Stimulated activated naive CD8-positive, alpha-beta T cell treated with anti-CD3 and anti-CD28 coated beads, Interleukin-15, Interleukin-2, amounts not matched to agents 100 ng/mL and 50 ng/mL, for 24 hours (primary cell): ENCODE measurements around the gene UTS2R.
"Not testable (repeated sequence)": the region's sequence is repeated elsewhere in the genome, so short reads cannot be mapped to it uniquely, and the experiment has no call there.

Source experiments
- H3K27ac Mint-ChIP-seq: one replicate; pipeline ENCODE4 v1.8.0; 2021; ENCODE audit warnings: mild to moderate bottlenecking, mixed read lengths
- H3K27me3 Mint-ChIP-seq: one replicate; pipeline ENCODE4 v1.8.0; 2021; ENCODE audit warnings: mixed read lengths
- H3K36me3 Mint-ChIP-seq: one replicate; pipeline ENCODE4 v1.8.0; 2021; ENCODE audit warnings: low read depth, mixed read lengths
- H3K4me1 Mint-ChIP-seq: one replicate; pipeline ENCODE4 v1.8.0; 2021; ENCODE audit warnings: low read depth, mixed read lengths
- H3K4me3 Mint-ChIP-seq: one replicate; pipeline ENCODE4 v1.8.0; 2021; ENCODE audit warnings: mild to moderate bottlenecking, mixed read lengths
- H3K9me3 Mint-ChIP-seq: one replicate; pipeline ENCODE4 v1.8.0; 2021; ENCODE audit warnings: mixed read lengths

The UTS2R gene

DNA sequence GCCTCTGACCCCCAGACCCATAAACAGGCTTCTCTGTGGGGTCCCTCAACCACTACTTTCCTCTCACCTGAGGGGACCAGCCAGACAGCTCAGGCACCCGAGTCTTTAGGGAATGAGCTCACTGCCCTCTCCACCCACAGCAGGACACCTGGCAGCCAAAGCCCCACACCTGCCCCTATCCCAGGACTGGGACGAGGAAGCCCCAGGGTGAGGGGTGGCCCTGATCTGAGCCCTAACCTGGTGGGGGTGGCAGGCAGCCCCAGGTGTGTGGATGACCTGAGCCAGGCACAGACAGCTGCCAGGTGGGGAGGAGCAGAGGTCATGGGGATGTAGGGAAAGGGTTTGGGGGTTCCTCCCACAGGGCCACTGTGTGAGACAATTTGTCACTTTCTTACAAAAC, 14.2 kb upstream of the UTS2R start:
- H3K9me3 Mint-ChIP-seq: no peaks in the 10 kb centered on the region

DNA sequence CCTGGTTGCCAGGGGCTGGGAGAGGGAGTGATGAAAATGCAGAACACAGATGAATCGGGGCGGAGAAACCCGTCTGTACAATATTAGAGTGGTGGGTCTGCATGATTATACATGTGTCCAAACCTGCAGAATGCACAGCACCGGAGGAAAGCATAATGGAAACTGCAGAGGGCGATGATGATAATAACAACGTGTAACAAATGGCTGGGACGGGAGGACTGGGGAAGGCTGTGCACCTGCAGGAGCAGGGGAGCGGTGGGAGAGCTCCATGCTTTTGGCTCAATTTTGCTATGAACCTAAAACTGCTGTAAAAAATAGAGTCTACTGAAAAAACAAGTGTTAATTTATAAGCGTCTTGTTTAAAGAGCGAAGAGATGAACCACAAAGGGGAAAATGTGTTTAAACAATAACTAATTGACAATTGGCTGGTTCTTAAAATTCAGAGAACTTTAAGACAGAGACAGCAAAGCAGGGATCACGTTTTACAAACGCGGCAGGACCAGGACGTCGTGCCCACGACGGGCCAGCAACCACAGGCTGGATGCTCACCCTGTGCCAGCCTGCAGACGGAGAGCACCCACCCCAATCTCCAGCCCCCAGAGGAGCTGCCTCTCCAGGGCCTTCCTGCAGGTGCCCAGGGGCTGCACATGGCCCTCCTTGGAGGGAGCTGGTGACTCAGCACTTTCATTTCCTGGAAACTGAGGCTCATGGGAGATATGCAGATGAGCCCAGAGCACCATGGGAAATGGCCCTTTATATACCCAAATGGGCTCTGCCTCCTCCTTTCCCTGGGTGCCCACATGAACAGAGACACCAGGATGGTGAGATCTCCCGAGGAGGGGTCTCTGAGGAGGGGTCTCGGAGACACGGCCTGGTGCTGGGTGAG, 12.9 kb upstream of the UTS2R start, which contains the start of gene TEX19:
TEX19 (plus strand) TSS at position 783 of the 886 bp plus-strand sequence. CDS start 2,904 bp downstream, outside the sequence.
- H3K4me1 Mint-ChIP-seq: peaks cover 8% of the 10 kb centered on the region
- no peak within 1 kb of the TSS for H3K4me3 Mint-ChIP-seq
- H3K9me3 Mint-ChIP-seq: no peaks in the 10 kb centered on the region

More for the DNA sequence above, 14.2 kb upstream of the UTS2R start:
- H3K4me1 Mint-ChIP-seq: peaks cover 8% of the 10 kb centered on the region
- no peak overlapping the region for H3K4me3 Mint-ChIP-seq
- no peak overlapping the region for H3K27ac Mint-ChIP-seq
- no peaks in the 10 kb centered on the region for H3K36me3 Mint-ChIP-seq
- H3K27me3 Mint-ChIP-seq: peaks cover 18% of the 10 kb centered on the region

DNA sequence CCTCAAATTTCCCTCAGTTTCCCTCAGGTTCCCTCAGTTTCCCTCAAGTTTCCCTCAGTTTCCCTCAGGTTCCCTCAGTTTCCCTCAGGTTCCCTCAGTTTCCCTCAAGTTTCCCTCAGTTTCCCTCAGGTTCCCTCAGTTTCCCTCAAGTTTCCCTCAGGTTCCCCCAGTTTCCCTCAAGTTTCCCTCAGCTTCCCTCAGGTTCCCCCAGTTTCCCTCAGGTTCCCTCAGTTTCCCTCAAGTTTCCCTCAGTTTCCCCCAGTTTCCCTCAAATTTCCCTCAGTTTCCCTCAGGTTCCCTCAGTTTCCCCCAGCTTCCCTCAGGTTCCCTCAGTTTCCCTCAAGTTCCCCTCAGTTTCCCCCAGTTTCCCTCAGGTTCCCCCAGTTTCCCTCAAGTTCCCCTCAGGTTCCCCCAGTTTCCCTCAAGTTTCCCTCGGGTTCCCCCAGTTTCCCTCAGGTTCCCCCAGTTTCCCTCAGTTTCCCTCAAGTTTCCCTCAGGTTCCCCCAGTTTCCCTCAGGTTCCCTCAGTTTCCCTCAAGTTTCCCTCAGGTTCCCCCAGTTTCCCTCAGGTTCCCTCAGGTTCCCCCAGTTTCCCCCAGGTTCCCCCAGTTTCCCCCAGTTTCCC, 12.0 kb upstream of the UTS2R start:
- not testable (repeated sequence) for H3K27ac Mint-ChIP-seq, H3K4me3 Mint-ChIP-seq, H3K9me3 Mint-ChIP-seq, H3K36me3 Mint-ChIP-seq, H3K4me1 Mint-ChIP-seq
- H3K27me3 Mint-ChIP-seq: peaks cover 18% of the 10 kb centered on the region

More for the DNA sequence above, 12.9 kb upstream of the UTS2R start, which contains the start of gene TEX19:
- Mint-ChIP-seq H3K36me3 (no peaks in the 10 kb centered on the region), H3K27ac (peak within 1 kb of the TSS; percentile 21), H3K27me3 (peaks cover 18% of the 10 kb centered on the region)

DNA sequence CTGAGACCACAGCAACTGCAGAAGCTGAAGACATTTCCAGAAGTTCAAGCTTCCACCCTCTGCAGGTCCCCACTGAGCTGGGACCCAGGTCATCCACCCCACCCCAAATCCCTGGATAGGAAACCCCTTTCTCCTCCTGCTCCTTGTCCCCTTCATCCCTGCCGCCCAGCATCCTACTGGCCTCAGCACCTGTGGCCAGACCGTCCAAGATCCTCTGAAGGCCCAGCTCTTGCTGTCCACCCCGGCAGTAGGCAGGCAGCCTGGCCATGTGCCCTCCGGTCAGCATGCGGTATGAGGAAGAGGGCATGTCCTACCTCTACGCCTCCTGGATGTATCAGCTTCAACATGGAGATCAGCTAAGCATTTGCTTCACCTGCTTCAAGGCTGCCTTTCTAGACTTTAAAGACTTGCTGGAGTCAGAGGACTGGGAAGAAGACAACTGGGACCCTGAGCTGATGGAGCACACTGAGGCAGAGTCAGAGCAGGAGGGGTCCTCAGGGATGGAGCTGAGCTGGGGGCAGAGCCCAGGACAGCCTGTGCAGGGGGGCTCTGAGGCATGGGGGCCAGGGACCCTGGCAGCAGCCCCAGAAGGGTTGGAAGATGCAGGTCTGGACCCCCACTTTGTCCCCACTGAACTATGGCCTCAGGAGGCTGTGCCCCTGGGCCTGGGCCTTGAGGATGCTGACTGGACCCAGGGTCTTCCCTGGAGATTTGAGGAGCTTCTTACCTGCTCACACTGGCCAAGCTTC, 9.5 kb upstream of the UTS2R start:
- H3K27ac Mint-ChIP-seq: peak overlapping the region; percentile 37
- H3K4me1 Mint-ChIP-seq: peaks cover 8% of the 10 kb centered on the region
- no peaks in the 10 kb centered on the region for H3K9me3 Mint-ChIP-seq
- H3K36me3 Mint-ChIP-seq: no peaks in the 10 kb centered on the region
- H3K4me3 Mint-ChIP-seq: no peak overlapping the region
- H3K27me3 Mint-ChIP-seq: peaks cover 13% of the 10 kb centered on the region

DNA sequence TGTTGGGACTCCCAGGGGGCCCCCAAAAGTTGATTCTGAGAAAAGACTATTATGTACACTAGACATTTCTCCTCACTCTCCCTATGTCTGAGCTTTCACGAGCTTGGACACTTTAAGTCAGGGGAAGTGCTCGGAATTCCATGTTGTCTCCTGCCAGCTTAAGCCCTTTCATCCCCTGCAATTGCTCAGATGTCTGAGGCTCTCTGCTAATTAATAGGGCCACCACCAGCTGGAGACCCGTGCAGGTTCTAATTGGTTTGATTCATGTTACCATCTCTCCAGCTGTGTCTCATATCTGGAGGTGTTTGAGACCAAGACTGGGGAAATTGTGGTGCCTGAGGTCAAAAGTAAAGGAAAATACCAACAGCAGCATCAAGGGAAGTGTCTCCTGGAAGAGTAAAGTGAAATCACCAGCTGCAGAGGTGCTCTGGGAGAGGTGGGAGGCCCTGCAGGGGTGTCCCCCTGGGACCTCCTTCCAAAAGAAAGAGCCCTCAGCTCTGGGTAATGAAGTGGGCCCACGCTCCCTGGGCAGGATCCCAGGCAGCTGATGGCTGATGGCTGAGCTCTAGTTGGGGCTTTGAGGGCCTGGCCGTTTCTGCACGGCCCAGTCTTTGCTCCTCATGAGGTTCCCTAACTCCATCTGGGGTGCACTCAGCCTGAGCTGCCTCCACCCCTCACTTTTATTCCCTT, 5.8 kb upstream of the UTS2R start:
- Mint-ChIP-seq H3K27me3 (peaks cover 11% of the 10 kb centered on the region), H3K4me1 (peaks cover 3% of the 10 kb centered on the region), H3K9me3 (no peaks in the 10 kb centered on the region), H3K36me3 (no peaks in the 10 kb centered on the region), H3K27ac (no peak overlapping the region), H3K4me3 (no peak overlapping the region)

DNA sequence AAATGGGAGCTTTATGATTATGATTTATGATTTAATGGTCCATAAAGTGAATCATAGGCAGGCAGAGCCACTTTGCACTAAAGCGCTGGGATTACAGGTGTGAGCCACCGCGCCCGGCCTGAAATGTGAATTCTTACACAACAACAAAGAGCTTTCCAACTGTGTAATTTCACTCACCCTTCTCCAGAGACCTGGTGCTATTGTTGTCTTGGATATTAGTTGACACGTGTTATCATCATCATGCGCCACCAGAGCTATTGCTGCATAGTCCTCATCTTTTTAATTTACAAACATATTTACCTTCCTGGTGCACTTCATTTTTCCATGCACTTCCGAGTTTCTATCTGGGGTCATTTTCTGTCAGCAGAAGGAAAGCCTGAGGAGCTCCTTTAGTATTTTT, 4.8 kb upstream of the UTS2R start:
- Mint-ChIP-seq H3K4me1 (peaks cover 8% of the 10 kb centered on the region), H3K36me3 (no peaks in the 10 kb centered on the region), H3K4me3 (no peak overlapping the region), H3K9me3 (no peaks in the 10 kb centered on the region), H3K27me3 (peaks cover 16% of the 10 kb centered on the region), H3K27ac (no peak overlapping the region)

DNA sequence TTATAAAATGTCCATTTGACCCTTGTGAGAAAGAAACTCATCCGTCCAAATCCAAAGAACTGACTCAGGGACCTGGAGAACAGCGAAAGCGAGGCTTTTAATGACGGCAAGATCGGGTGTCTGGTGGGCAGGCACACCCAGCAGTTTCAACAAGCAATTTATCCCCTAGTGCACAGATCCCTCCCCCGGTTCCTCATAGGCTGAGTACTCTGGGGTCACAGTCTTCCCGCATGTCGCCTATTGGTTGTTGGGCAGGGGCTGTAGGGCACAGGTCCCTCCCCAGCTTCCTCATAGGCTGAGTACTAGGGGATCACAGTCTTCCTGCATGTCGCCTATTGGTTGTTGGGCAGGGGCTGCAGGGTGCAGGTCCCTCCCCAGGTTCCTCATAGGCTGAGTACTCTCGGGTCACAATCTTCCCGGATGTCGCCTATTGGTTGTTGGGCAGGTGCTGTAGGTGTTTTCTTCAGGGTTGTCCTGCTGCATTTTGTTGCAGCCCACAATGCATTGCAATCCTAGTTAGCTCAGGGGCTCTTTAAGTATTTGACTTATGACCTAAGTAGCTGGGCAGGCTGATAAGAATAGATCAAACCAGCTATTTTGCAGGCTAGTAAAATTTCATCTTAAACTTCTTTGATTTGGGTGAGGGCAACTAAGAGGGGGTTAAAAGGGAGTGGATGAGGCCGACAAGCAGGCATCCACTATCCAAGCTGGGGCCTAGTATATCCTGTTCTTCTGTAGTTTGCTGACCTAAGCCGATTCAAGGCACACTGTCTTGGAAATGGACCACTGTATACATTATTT, 3.6 kb upstream of the UTS2R start:
- Mint-ChIP-seq H3K9me3 (no peaks in the 10 kb centered on the region), H3K4me1 (peaks cover 15% of the 10 kb centered on the region), H3K36me3 (no peaks in the 10 kb centered on the region), H3K27ac (no peak overlapping the region), H3K27me3 (peaks cover 23% of the 10 kb centered on the region), H3K4me3 (no peak overlapping the region)

DNA sequence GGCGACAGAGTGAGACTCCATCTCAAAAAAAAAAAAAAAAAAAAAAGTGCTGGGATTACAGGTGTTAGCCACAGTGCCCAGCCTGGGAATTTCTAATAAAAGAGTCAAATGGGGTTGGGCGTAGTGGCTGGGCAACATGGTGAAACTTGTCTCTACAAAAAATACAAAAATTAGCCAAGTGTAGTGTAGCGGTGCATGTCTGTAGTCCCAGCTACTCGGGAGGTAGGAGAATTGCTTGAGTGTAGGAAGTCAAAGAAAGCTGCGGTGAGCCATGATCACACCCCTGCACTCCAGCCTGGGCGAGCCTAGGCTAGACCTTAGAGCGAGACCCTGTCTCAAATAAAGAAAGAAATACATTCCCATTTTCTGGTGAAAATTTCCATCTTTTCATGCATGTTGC, 2.4 kb upstream of the UTS2R start:
- no peak overlapping the region for H3K27ac Mint-ChIP-seq
- no peaks in the 10 kb centered on the region for H3K9me3 Mint-ChIP-seq
- H3K4me3 Mint-ChIP-seq: no peak overlapping the region
- H3K27me3 Mint-ChIP-seq: peaks cover 31% of the 10 kb centered on the region
- H3K36me3 Mint-ChIP-seq: no peaks in the 10 kb centered on the region
- peaks cover 21% of the 10 kb centered on the region for H3K4me1 Mint-ChIP-seq

DNA sequence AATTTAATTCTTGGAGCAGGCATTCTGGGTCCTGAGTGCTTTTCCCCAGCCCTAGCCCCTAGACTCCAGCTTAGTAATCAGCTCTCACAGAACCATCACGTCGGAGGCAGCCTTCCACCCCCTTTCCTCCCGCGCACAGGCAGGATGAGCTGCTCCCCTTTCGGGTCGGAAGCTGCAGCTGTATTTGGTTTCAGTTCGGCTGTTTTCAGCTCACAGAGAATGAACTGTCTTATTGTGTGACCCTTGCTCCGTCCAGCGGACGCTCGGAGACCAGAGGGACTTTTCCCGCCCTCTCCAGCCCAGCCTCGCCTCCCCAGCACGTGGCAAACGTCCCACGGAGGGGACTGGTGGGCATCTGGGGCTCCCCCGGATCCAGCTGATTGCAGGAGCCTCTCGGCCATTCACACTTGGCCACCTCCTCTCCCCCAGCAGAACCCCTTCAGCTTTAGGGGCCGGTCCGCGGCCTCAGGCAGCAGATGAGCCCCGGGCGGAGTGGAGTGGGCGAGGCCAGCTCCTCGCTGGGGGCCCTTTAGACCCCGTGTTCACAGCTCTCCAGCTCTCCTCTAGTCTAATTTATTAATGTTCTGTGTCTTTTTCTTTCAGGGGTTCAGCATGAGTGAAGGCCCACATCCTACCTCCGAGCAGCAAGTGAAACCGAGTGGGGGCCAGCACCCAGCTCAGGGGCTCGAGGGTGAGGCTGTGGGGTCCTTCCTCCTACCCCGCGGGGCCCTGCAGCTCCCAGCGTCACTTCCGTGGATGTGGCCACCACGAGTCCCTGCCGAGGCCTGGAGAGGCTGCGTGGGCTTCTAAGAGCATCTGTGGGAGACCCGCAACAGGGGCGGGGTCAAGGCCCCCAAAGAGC, 863 bp upstream of the UTS2R start:
- Mint-ChIP-seq H3K9me3 (no peaks in the 10 kb centered on the region), H3K4me1 (peaks cover 21% of the 10 kb centered on the region), H3K27me3 (peaks cover 33% of the 10 kb centered on the region), H3K36me3 (no peaks in the 10 kb centered on the region), H3K27ac (no peak overlapping the region), H3K4me3 (peak overlapping the region; percentile 65)

DNA sequence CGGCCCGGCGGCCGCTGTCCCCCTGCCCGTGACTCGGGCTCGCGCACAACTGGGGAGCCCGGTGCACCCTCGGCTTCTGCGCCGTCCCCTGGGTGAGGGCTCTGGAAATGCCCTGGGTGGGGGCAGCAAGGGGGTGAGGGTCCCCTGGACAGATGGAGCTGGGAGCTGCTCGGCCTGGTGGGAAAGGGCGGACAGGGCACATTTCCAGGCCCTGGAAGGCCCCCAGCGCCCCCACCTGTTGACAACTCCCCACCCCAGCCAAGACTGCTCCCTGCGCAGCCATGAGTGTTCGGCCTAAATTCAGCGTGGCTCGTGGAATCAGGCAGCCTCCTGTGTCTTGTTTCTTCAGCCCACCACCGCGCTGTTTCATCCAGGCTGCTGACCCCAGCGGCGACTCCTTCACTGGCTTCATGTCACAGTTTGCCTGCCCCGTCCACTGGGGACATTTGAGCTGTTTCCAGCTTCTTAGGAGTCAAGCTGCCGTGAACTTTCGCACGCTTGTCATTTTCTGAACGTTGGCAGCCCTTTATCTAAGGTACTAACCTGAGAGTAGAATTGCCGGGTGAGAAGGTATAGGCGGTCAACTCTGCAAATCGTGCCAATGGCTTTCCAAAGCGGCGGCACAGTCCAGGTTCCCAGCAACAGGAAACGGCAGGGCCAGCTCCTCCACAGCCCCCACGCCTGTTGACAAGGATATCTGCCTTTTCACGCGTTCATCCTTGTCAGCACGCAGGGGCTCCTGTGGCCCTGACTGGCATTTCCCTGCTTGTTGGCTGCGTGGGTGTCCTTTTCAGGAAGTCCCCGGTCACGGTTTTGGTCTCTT, 895 bp downstream of the UTS2R start:
- no peak overlapping the region for H3K27ac Mint-ChIP-seq
- H3K4me3 Mint-ChIP-seq: no peak overlapping the region
- peaks cover 21% of the 10 kb centered on the region for H3K4me1 Mint-ChIP-seq
- peaks cover 44% of the 10 kb centered on the region for H3K27me3 Mint-ChIP-seq
- H3K36me3 Mint-ChIP-seq: no peaks in the 10 kb centered on the region
- no peaks in the 10 kb centered on the region for H3K9me3 Mint-ChIP-seq

DNA sequence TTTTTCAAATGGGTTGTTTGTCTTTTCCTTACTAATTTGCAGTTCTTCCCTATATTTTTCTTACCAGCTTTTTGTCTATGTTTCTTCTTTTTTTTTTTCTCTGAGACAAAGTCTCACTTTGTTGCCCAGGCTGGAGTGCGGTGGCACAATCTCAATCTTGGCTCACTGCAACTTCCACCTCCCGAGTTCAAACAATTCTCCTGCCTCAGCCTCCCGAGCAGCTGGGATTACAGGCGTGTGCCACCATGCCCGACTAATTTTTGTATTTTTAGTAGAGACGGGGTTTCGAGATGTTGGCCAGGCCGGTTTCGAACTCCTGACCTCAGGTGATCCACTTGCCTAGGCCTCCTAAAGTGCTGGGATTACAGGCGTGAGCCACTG, 1.5 kb downstream of the UTS2R start:
- H3K9me3 Mint-ChIP-seq, H3K4me3 Mint-ChIP-seq, H3K36me3 Mint-ChIP-seq, H3K27ac Mint-ChIP-seq: not testable (repeated sequence)
- Mint-ChIP-seq H3K27me3 (peaks cover 48% of the 10 kb centered on the region), H3K4me1 (peaks cover 21% of the 10 kb centered on the region)

DNA sequence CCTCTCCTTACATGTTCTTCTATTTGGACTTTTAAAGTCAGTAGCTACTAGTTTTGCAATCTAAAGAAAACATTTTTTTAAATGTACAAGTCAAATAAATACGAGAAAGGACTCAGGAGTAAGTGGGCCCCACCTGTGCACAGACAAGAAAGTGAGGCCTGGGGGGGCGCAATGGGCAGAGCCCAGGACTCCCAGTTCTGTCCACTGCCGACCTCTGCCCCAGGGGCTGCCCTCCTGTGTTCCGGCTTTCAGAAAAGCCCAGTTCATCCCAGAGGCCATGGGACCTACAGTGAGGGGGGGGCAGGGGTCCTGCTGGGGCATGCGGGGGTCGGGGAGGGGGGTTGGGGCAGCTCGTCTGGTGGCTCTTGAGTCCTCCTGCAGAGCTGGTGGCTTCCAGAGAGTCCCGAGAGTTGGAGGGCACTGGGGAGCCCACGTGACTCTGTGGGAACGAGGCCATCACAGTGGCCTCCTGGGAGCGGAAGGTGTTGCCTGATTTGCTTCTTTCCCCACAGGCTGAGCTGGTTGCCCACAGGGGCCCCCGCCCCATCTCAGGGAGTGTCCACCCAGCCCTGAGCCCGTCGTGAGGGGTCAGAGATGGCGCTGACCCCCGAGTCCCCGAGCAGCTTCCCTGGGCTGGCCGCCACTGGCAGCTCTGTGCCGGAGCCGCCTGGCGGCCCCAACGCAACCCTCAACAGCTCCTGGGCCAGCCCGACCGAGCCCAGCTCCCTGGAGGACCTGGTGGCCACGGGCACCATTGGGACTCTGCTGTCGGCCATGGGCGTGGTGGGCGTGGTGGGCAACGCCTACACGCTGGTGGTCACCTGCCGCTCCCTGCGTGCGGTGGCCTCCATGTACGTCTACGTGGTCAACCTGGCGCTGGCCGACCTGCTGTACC, 2.4 kb downstream of the UTS2R start:
- Mint-ChIP-seq H3K9me3 (no peaks in the 10 kb centered on the region), H3K27me3 (peaks cover 51% of the 10 kb centered on the region), H3K4me1 (peaks cover 21% of the 10 kb centered on the region), H3K27ac (no peak overlapping the region), H3K4me3 (no peak overlapping the region), H3K36me3 (no peaks in the 10 kb centered on the region)
